ENCODE data around the gene BCL2.

The BCL2 gene

GRCh38 chr18:63161032-63161760 is 158.4 kb downstream of the BCL2 start:
- peak overlapping the region; percentile 83 for H3K4me3 Mint-ChIP-seq
- no peaks in the 10 kb centered on the region for H3K9me3 Mint-ChIP-seq
- peak overlapping the region; percentile 100 for H3K27ac Mint-ChIP-seq
- no peaks in the 10 kb centered on the region for H3K27me3 Mint-ChIP-seq
- H3K36me3 Mint-ChIP-seq (ENCODE audit: low read depth), result peaks cover 25% of the 10 kb centered on the region
- peaks cover 91% of the 10 kb centered on the region for H3K4me1 Mint-ChIP-seq (ENCODE audit: low read depth)

- H3K27me3 Mint-ChIP-seq, result no peaks in the 10 kb centered on the region
- H3K9me3 Mint-ChIP-seq, result no peaks in the 10 kb centered on the region
- H3K36me3 Mint-ChIP-seq (ENCODE audit: low read depth), result peaks cover 25% of the 10 kb centered on the region
- peak overlapping the region; percentile 100 for H3K27ac Mint-ChIP-seq
- H3K4me1 Mint-ChIP-seq (ENCODE audit: low read depth), result peaks cover 97% of the 10 kb centered on the region
- peak overlapping the region; percentile 83 for H3K4me3 Mint-ChIP-seq
Measured at GRCh38 chr18:63160172-63160995, 159.2 kb downstream of the BCL2 start.

- H3K4me3 Mint-ChIP-seq, result peak overlapping the region; percentile 83
Measured at GRCh38 chr18:63159590-63159989, 160.0 kb downstream of the BCL2 start.

GRCh38 chr18:63158676-63159291 is 160.8 kb downstream of the BCL2 start:
- H3K36me3 Mint-ChIP-seq (ENCODE audit: low read depth), result peaks cover 21% of the 10 kb centered on the region
- H3K27ac Mint-ChIP-seq, result peak overlapping the region; percentile 100
- H3K9me3 Mint-ChIP-seq, result no peaks in the 10 kb centered on the region
- H3K27me3 Mint-ChIP-seq, result no peaks in the 10 kb centered on the region
- peaks cover 100% of the 10 kb centered on the region for H3K4me1 Mint-ChIP-seq (ENCODE audit: low read depth)
- peak overlapping the region; percentile 83 for H3K4me3 Mint-ChIP-seq

More at GRCh38 chr18:63159590-63159989, 160.0 kb downstream of the BCL2 start:
- Mint-ChIP-seq H3K9me3 (no peaks in the 10 kb centered on the region), H3K27ac (peak overlapping the region; percentile 100), H3K27me3 (no peaks in the 10 kb centered on the region), H3K4me1 (ENCODE audit: low read depth) (peaks cover 100% of the 10 kb centered on the region), H3K36me3 (ENCODE audit: low read depth) (peaks cover 24% of the 10 kb centered on the region)

GRCh38 chr18:63158012-63158631 is 161.4 kb downstream of the BCL2 start:
- Mint-ChIP-seq H3K9me3 (no peaks in the 10 kb centered on the region), H3K4me1 (ENCODE audit: low read depth) (peaks cover 100% of the 10 kb centered on the region), H3K27ac (peak overlapping the region; percentile 100), H3K36me3 (ENCODE audit: low read depth) (peaks cover 17% of the 10 kb centered on the region), H3K27me3 (no peaks in the 10 kb centered on the region), H3K4me3 (peak overlapping the region; percentile 83)

- H3K27ac Mint-ChIP-seq, result peak overlapping the region; percentile 100
- H3K36me3 Mint-ChIP-seq (ENCODE audit: low read depth), result peaks cover 17% of the 10 kb centered on the region
- H3K4me3 Mint-ChIP-seq, result peak overlapping the region; percentile 83
- H3K9me3 Mint-ChIP-seq, result no peaks in the 10 kb centered on the region
- peaks cover 100% of the 10 kb centered on the region for H3K4me1 Mint-ChIP-seq (ENCODE audit: low read depth)
- no peaks in the 10 kb centered on the region for H3K27me3 Mint-ChIP-seq
Measured at GRCh38 chr18:63157293-63158011, 162.1 kb downstream of the BCL2 start.

- H3K27me3 Mint-ChIP-seq, result no peaks in the 10 kb centered on the region
- peaks cover 100% of the 10 kb centered on the region for H3K4me1 Mint-ChIP-seq (ENCODE audit: low read depth)
- H3K4me3 Mint-ChIP-seq, result peak overlapping the region; percentile 83
- H3K9me3 Mint-ChIP-seq, result no peaks in the 10 kb centered on the region
- H3K36me3 Mint-ChIP-seq (ENCODE audit: low read depth), result peaks cover 16% of the 10 kb centered on the region
- peak overlapping the region; percentile 100 for H3K27ac Mint-ChIP-seq
Measured at GRCh38 chr18:63155910-63156773, 163.4 kb downstream of the BCL2 start.

GRCh38 chr18:63155169-63155852 is 164.3 kb downstream of the BCL2 start:
- H3K4me3 Mint-ChIP-seq, result peak overlapping the region; percentile 83
- H3K27ac Mint-ChIP-seq, result peak overlapping the region; percentile 100
- peaks cover 15% of the 10 kb centered on the region for H3K36me3 Mint-ChIP-seq (ENCODE audit: low read depth)
- H3K4me1 Mint-ChIP-seq (ENCODE audit: low read depth), result peaks cover 100% of the 10 kb centered on the region
- H3K9me3 Mint-ChIP-seq, result no peaks in the 10 kb centered on the region
- H3K27me3 Mint-ChIP-seq, result no peaks in the 10 kb centered on the region

GRCh38 chr18:63154350-63155152 is 165.0 kb downstream of the BCL2 start:
- peak overlapping the region; percentile 83 for H3K4me3 Mint-ChIP-seq
- H3K4me1 Mint-ChIP-seq (ENCODE audit: low read depth), result peaks cover 99% of the 10 kb centered on the region
- peaks cover 15% of the 10 kb centered on the region for H3K36me3 Mint-ChIP-seq (ENCODE audit: low read depth)
- no peaks in the 10 kb centered on the region for H3K27me3 Mint-ChIP-seq
- H3K9me3 Mint-ChIP-seq, result no peaks in the 10 kb centered on the region
- peak overlapping the region; percentile 100 for H3K27ac Mint-ChIP-seq

- Mint-ChIP-seq H3K4me3 (peak overlapping the region; percentile 64), H3K27me3 (no peaks in the 10 kb centered on the region), H3K4me1 (ENCODE audit: low read depth) (peaks cover 95% of the 10 kb centered on the region), H3K27ac (peak overlapping the region; percentile 100), H3K36me3 (ENCODE audit: low read depth) (peaks cover 21% of the 10 kb centered on the region), H3K9me3 (no peaks in the 10 kb centered on the region)
Measured at GRCh38 chr18:63152791-63153190, 166.8 kb downstream of the BCL2 start.

GRCh38 chr18:63152096-63152495 is 167.5 kb downstream of the BCL2 start:
- Mint-ChIP-seq H3K36me3 (ENCODE audit: low read depth) (peaks cover 21% of the 10 kb centered on the region), H3K9me3 (no peaks in the 10 kb centered on the region), H3K27me3 (no peaks in the 10 kb centered on the region), H3K27ac (peak overlapping the region; percentile 100), H3K4me1 (ENCODE audit: low read depth) (peaks cover 92% of the 10 kb centered on the region), H3K4me3 (peak overlapping the region; percentile 64)

GRCh38 chr18:63151539-63151938 is 168.0 kb downstream of the BCL2 start:
- H3K36me3 Mint-ChIP-seq (ENCODE audit: low read depth), result peaks cover 21% of the 10 kb centered on the region
- no peaks in the 10 kb centered on the region for H3K27me3 Mint-ChIP-seq
- H3K27ac Mint-ChIP-seq, result peak overlapping the region; percentile 73
- H3K4me1 Mint-ChIP-seq (ENCODE audit: low read depth), result peaks cover 88% of the 10 kb centered on the region
- H3K4me3 Mint-ChIP-seq, result peak overlapping the region; percentile 12
- no peaks in the 10 kb centered on the region for H3K9me3 Mint-ChIP-seq
